Muscle layer of duodenum (tissue), 2 donors: Measurements from ENCODE around the gene GAS2.

Source experiments
- H3K27ac ChIP-seq: one replicate; pipeline ENCODE4 v1.7.0; 2013; ENCODE audit warnings: mild to moderate bottlenecking, low read length
- H3K27me3 ChIP-seq: one replicate; pipeline ENCODE4 v1.7.0; 2013; ENCODE audit warnings: low read depth, mild to moderate bottlenecking, control low read depth, low read length
- H3K36me3 ChIP-seq, 2 donors: one replicate each; pipeline ENCODE4 v1.7.0; 2013; ENCODE audit warnings: low read length in 2 of 2, control low read depth in 1 of 2, mild to moderate bottlenecking in 1 of 2; ENCODE audit not compliant: insufficient read depth in 2 of 2, control insufficient read depth in 1 of 2
- H3K4me1 ChIP-seq, 2 donors: one replicate each; pipeline ENCODE4 v1.7.0; 2013; ENCODE audit warnings: low read length in 2 of 2, mild to moderate bottlenecking in 2 of 2, control low read depth in 1 of 2, moderate library complexity in 1 of 2; ENCODE audit not compliant: insufficient read depth in 2 of 2, control insufficient read depth in 1 of 2
- H3K4me3 ChIP-seq, 2 donors: one replicate each; pipeline ENCODE4 v1.7.0; 2013; ENCODE audit warnings: low read length in 2 of 2, low read depth in 1 of 2, mild to moderate bottlenecking in 1 of 2
- H3K9me3 ChIP-seq, 2 donors: one replicate each; pipeline ENCODE4 v1.7.0; 2013; ENCODE audit warnings: low read length in 2 of 2, control low read depth in 1 of 2, mild to moderate bottlenecking in 1 of 2; ENCODE audit not compliant: control insufficient read depth in 1 of 2
- donor health status: healthy.

GAS2 gene

GRCh38 chr11:22730319-22730718 is 63.9 kb downstream of the GAS2 start:
- no peaks in the 10 kb centered on the region for H3K36me3 ChIP-seq
- H3K9me3 ChIP-seq, result no peaks in the 10 kb centered on the region
- no peaks in the 10 kb centered on the region for H3K27me3 ChIP-seq
- H3K4me3 ChIP-seq, result no peak overlapping the region
- no peaks in the 10 kb centered on the region for H3K4me1 ChIP-seq
- H3K27ac ChIP-seq, result no peak overlapping the region

DNA sequence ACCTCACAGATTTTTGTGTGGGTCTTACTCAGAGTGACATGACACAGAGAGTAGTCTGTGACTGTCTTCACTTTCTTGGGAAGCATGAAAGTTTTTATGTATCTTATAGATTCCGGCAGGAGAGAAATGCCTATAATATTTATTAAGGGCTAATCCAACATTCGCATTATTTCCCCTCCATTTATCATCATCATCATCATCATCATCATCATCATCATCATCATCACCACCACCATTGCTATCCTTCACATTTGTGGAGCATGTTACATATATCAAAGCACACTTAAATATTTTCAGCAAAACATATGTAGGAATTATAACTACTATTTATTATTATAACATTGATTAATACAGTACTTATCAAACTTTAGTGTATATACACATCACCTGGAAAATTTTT is 66.2 kb downstream of the GAS2 start:
- no peaks in the 10 kb centered on the region for H3K36me3 ChIP-seq
- no peaks in the 10 kb centered on the region for H3K4me1 ChIP-seq
- no peaks in the 10 kb centered on the region for H3K9me3 ChIP-seq
- no peaks in the 10 kb centered on the region for H3K27me3 ChIP-seq
- no peak overlapping the region for H3K27ac ChIP-seq
- no peak overlapping the region for H3K4me3 ChIP-seq

- H3K4me3 ChIP-seq, result no peak overlapping the region
- H3K4me1 ChIP-seq, result no peaks in the 10 kb centered on the region
- no peak overlapping the region for H3K27ac ChIP-seq
- no peaks in the 10 kb centered on the region for H3K9me3 ChIP-seq
- H3K27me3 ChIP-seq, result no peaks in the 10 kb centered on the region
- no peaks in the 10 kb centered on the region for H3K36me3 ChIP-seq
These were observed 67.3 kb downstream of the GAS2 start for GRCh38 chr11:22733475-22734248.

- Histone ChIP-seq H3K4me3 (no peak overlapping the region), H3K27ac (no peak overlapping the region), H3K27me3 (no peaks in the 10 kb centered on the region), H3K36me3 (no peaks in the 10 kb centered on the region), H3K4me1 (no peaks in the 10 kb centered on the region), H3K9me3 (no peaks in the 10 kb centered on the region)
These were observed 68.4 kb downstream of the GAS2 start for GRCh38 chr11:22734628-22735345.

- Histone ChIP-seq H3K4me1 (no peaks in the 10 kb centered on the region), H3K27ac (no peak overlapping the region), H3K4me3 (no peak overlapping the region), H3K9me3 (no peaks in the 10 kb centered on the region), H3K27me3 (no peaks in the 10 kb centered on the region), H3K36me3 (no peaks in the 10 kb centered on the region)
These were observed 75.8 kb downstream of the GAS2 start for GRCh38 chr11:22742157-22742613.

DNA sequence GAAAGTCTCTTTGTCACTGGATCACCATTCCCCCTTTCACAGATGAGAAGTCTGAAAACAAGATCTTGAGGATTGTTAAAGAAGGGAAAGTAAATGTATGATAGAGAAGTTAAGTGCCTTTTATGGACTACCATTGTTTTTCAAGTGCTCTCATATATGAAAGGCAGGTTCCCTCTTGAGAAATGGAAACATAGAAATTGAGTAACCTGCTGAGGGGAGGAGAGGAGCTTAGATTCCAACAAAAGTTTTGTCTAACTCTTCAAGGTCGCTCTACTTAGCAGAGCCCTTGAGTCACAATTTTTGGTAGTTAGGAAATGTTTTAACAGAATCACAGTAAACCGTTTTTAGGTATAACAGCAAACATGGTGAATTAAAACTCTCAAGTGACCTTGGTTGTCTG is 83.1 kb downstream of the GAS2 start:
- Histone ChIP-seq H3K36me3 (no peaks in the 10 kb centered on the region), H3K9me3 (no peaks in the 10 kb centered on the region), H3K4me1 (no peaks in the 10 kb centered on the region), H3K4me3 (no peak overlapping the region), H3K27ac (no peak overlapping the region), H3K27me3 (no peaks in the 10 kb centered on the region)

DNA sequence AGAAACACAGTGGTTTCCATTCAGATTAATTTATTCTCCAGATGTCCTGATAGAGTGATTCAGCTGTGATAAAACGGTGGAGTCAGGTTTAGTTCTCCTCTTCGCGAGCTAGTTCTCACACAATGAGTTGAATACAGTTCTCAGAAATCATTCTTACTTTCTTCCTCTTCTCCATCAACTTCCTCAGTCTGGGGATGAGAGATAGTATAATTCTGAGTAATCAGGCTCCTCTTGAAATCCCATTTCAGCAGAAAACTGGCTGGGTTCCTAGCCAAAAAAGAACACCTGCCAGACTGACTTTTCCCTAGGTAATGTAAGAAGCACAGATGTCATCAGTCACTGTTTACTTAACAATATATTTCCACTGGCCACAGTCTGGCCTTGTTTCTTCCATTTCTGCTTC is 86.5 kb downstream of the GAS2 start:
- no peaks in the 10 kb centered on the region for H3K36me3 ChIP-seq
- no peaks in the 10 kb centered on the region for H3K9me3 ChIP-seq
- H3K4me1 ChIP-seq, result no peaks in the 10 kb centered on the region
- H3K27ac ChIP-seq, result no peak overlapping the region
- no peaks in the 10 kb centered on the region for H3K27me3 ChIP-seq
- no peak overlapping the region for H3K4me3 ChIP-seq

DNA sequence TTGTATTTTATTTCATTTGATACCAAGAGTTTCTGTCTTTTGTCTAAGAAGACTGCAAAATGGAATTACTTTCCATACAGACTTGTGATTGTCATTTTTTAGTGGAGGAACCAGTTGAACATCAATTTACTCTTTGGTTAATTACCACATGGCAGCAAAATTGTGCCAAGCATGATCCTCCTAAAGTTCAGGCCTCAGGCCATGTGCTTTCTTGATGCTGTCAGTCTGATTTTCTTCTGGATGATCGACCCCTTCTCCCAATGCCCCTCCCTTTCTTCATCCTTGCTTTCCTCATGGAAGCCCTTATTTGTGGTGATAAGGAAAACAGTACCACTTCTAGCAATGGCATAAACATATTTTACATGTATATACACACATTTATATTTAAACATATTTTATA is 87.0 kb downstream of the GAS2 start:
- Histone ChIP-seq H3K9me3 (no peaks in the 10 kb centered on the region), H3K4me1 (no peaks in the 10 kb centered on the region), H3K36me3 (no peaks in the 10 kb centered on the region), H3K27ac (no peak overlapping the region), H3K27me3 (no peaks in the 10 kb centered on the region), H3K4me3 (no peak overlapping the region)

DNA sequence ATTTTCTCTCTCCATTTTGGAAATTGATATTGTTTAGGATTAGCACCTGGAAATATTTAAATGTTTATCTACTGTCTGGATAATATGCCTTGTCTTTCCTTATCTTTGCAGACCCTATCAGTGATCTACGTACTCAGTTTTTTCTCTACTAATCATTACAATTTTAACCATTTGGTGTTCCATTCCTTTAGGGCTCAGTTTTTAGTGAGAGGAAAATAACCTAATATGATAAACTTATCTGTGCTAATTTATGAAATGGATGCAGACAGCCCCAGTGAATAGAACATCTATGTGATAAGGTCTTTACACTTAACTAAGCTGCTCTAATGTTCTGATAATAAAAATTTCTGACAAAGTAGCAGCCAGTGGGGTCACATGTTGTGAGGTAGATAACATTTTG is 94.7 kb downstream of the GAS2 start:
- H3K36me3 ChIP-seq, result no peaks in the 10 kb centered on the region
- H3K27ac ChIP-seq, result no peak overlapping the region
- no peaks in the 10 kb centered on the region for H3K9me3 ChIP-seq
- no peaks in the 10 kb centered on the region for H3K27me3 ChIP-seq
- H3K4me1 ChIP-seq, result no peaks in the 10 kb centered on the region
- H3K4me3 ChIP-seq, result no peak overlapping the region

DNA sequence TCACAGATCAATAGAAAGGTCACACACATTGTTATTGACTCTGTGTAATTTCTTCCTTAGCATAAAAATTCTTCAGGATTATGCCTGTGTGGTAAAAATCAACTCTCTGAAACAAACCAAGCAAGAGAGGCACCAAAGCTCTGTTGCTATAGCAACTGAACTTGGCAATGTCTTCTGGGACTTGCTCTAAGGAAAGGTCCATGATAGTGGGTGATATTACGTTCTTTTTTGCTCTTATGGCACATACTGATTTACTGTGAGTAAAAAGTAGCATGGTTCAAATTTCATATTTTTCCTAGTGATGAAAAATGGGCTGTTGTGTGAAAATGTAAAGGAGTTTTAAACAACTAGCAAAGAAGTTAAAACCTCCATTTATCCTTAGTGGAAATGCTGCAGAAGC is 96.8 kb downstream of the GAS2 start:
- H3K27me3 ChIP-seq, result no peaks in the 10 kb centered on the region
- H3K9me3 ChIP-seq, result no peaks in the 10 kb centered on the region
- no peak overlapping the region for H3K4me3 ChIP-seq
- H3K4me1 ChIP-seq, result no peaks in the 10 kb centered on the region
- H3K36me3 ChIP-seq, result no peaks in the 10 kb centered on the region
- H3K27ac ChIP-seq, result no peak overlapping the region

DNA sequence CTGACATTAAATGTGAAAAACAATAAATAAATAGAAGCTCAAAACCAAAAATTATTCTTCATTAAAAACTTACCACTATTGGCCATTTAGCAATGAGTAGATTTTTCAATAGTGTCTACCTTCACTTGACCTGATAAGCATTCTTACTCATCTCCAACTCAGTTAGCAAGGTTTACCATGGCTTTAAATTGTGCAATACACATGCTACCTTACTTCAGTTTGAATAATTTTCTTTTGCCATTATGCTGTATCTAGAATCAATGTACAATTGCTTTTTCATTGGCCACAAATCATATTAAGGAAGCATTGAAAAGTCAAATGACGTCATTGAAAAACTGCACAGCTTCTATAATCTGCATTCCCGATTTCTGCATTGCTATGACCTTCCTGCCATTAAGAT is 98.3 kb downstream of the GAS2 start:
- no peaks in the 10 kb centered on the region for H3K4me1 ChIP-seq
- H3K4me3 ChIP-seq, result no peak overlapping the region
- H3K27ac ChIP-seq, result no peak overlapping the region
- no peaks in the 10 kb centered on the region for H3K9me3 ChIP-seq
- no peaks in the 10 kb centered on the region for H3K27me3 ChIP-seq
- H3K36me3 ChIP-seq, result no peaks in the 10 kb centered on the region
